ENCODE measurements around the gene BMP8B.

Gene BMP8B

GRCh38 chr1:39753132-39754025, 35.3 kb downstream of the BMP8B start:
- Histone ChIP-seq H3K36me3 (ENCODE audit: control insufficient read depth in 2 of 2, insufficient read depth in 1 of 2, low read length in 2 of 2) (peaks cover 38 to 100% of the 10 kb centered on the region in 2 experiments), H3K27ac (ENCODE audit: extremely low read depth, low read depth, low read length) (no peak overlapping the region), H3K4me1 (ENCODE audit: control insufficient read depth, insufficient read depth, low read length) (no peaks in the 10 kb centered on the region), H3K9me3 (ENCODE audit: control insufficient read depth, insufficient read depth, low read depth, low read length) (no peaks in the 10 kb centered on the region), H3K4me3 (ENCODE audit: low read depth, low read length) (no peak overlapping the region)
- no peak for TF ChIP-seq PBX3 (CRISPR knock-in tag; IDR thresholded peaks at IDR 0.05)
- no peak for TF ChIP-seq ZBTB26 (tag by site-specific recombination; optimal IDR thresholded peaks at IDR 0.05)
- no peak for TF ChIP-seq ZNF223 (tag by site-specific recombination; IDR thresholded peaks at IDR 0.05)
- no peak for TF ChIP-seq IKZF3 (tag by site-specific recombination; IDR thresholded peaks at IDR 0.05)
- no peak for TF ChIP-seq ZNF561 (tag by site-specific recombination; IDR thresholded peaks at IDR 0.05; ENCODE audit: borderline replicate concordance)
- no peak for TF ChIP-seq ZSCAN30 (tag by site-specific recombination; IDR thresholded peaks at IDR 0.05)
- TF ChIP-seq KLF9 (tag by site-specific recombination; IDR thresholded peaks at IDR 0.05; ENCODE audit: low read depth): no peak
- TF ChIP-seq ZNF157 (tag by site-specific recombination; IDR thresholded peaks at IDR 0.05): no peak
- no peak for TF ChIP-seq ZNF23 (tag by site-specific recombination; IDR thresholded peaks at IDR 0.05; ENCODE audit: borderline replicate concordance)
- no peak for TF ChIP-seq ZNF785 (tag by site-specific recombination; IDR thresholded peaks at IDR 0.05)
- TF ChIP-seq ZBTB20 (tag by site-specific recombination; IDR thresholded peaks at IDR 0.05): no peak
- no peak for TF ChIP-seq ZNF335 (tag by site-specific recombination; conservative IDR thresholded peaks at IDR 0.05)
- TF ChIP-seq ZNF549 (tag by site-specific recombination; IDR thresholded peaks at IDR 0.05): no peak
- no peak for TF ChIP-seq ZSCAN18 (tag by site-specific recombination; IDR thresholded peaks at IDR 0.05)
- TF ChIP-seq ZNF600 (tag by site-specific recombination; IDR thresholded peaks at IDR 0.05): no peak
- TF ChIP-seq ZNF548 (tag by site-specific recombination; IDR thresholded peaks at IDR 0.05): no peak
- no peak for TF ChIP-seq ZBTB44 (tag by site-specific recombination; IDR thresholded peaks at IDR 0.05)
- TF ChIP-seq GLIS2 (tag by site-specific recombination; IDR thresholded peaks at IDR 0.05): no peak
- TF ChIP-seq REST (tag by site-specific recombination; IDR thresholded peaks at IDR 0.05): no peak
- ChIA-PET CTCF (no interaction called here), POLR2A (interaction anchor here (1.4 kb wide), 1 partner anchor 15 kb away, joined by 7 read pairs; the partner anchor contains the start of gene PPIE)
